ENCODE results near the gene SPR.

The SPR gene

DNA sequence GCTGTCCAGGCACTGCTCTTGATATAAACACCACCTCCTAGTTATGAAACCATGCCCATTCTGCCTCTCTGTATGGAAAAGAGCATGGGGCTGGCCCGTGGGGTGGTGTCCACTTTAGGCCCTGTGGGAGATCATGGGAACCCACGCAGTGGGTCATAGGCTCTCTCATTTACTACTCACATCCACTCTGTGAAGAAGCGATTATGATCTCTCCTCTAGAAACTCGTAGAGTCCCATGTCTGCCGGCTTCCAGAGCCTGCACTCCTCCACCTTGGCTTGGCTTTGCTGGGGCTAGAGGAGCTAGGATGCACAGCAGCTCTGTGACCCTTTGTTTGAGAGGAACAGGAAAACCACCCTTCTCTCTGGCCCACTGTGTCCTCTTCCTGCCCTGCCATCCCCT, 46.0 kb downstream of the SPR start:
- DNase-seq: no peak

- DNase-seq: no peak
These were observed 46.5 kb downstream of the SPR start for GRCh38 chr2:72933646-72934151.

DNA sequence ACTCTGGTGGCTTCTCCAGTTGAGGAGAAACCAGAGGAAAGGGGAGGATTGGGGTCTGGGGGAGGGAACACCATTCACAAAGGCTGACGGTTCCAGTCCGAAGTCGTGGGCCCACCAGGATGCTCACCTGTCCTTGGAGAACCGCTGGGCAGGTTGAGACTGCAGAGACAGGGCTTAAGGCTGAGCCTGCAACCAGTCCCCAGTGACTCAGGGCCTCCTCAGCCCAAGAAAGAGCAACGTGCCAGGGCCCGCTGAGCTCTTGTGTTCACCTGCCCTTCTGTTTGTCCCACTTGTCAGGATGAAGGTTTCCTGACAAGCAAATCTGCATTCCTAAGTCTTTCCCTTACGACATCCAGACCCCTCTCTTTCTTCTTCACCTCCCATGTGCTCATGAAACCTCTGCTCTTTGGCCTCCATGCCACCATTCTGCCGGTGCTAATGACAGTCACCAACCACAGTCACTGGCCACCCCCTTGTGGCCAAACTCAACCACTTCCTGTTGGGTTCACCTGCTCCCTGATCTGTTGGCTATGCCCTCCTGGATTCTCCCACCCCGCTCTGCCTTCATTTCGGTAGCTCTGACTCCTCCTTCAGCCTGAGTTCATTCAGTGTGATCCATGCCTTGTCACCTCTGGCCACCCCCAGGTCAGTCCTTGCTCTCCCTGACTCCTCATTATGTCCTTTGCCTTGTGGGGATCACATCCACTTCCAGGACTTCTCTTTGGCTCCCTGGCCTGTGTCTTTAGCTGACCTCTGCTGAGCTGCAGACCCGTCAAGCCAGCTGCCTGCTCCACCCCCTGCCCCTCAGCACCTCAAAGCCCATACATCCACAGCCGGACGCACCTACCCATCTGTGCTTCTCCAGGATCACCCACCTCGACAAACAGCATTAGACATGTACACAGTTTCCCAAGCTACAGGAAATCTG, 47.7 kb downstream of the SPR start:
- no peak for DNase-seq

- DNase-seq: no peak
These were observed 48.4 kb downstream of the SPR start for GRCh38 chr2:72935611-72935957.

DNA sequence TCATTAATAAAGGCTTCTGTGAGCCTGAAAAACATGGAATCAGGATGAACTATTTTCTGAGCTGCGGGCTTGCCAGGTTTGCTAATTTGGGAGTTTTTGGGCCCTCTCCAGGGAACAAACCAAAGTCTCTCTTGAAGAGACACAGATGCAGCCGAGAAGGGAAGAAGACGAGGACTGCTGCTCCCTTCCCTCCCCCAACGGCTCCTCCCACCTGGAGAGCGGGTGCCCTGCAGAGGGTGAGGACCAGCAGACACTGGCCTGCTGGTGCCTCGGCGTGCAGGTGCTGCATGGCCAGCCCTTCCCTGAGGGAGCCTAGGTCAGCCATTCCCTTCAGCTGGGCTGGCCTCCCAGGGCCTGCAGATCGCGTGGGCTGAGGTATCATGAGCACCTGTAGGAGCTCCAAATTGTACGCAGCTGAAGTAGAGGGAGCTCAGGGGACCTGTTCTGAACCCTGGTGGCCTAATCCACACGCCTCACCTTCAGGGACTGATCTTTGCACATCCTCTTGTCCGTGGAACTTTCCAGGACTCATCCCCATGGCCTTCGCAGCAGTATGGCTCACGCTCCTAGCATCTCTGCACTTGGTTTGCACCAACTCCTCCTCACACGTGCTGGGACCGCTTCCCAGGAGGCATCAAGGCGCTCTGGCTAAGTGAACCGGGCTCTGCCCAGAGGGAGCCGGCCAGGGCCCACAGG, 49.6 kb downstream of the SPR start:
- no peak for DNase-seq

- no peak for DNase-seq
These were observed 50.1 kb downstream of the SPR start for GRCh38 chr2:72937356-72937669.

- DNase-seq: no peak
These were observed 51.2 kb downstream of the SPR start for GRCh38 chr2:72938455-72938854.

- no peak for DNase-seq
These were observed 53.2 kb downstream of the SPR start for GRCh38 chr2:72940361-72940760.

DNA sequence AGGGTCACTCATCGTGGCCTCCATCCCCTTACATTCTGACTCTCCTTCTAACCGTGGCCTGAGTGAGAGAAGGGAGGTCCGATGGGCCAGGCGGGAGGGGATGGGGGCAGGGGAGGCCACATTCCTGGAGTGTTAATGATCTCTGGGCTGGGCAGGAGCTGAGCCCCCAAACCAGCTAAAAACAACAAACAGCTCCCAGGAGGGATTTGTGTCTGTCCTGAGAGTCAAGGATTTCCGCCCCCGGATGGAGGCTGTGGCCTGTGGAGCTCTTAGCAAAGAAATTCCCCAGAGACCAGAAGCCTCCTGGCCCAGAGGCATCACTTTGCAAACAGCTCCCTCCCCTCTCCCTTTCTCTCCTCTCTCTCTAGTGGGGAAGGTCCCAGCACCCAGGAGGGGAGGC, 53.6 kb downstream of the SPR start:
- no peak for DNase-seq

Measured in NCI-H774 (cell line).